C1 segment of cervical spinal cord (tissue), 14 donors: ENCODE data around the gene CAMKMT.

ENCODE experiments used
- DNase-seq, 14 donors: peaks; one replicate each; lab custom pipeline; 2025; lab: John Stamatoyannopoulos, UW

CAMKMT gene

DNA sequence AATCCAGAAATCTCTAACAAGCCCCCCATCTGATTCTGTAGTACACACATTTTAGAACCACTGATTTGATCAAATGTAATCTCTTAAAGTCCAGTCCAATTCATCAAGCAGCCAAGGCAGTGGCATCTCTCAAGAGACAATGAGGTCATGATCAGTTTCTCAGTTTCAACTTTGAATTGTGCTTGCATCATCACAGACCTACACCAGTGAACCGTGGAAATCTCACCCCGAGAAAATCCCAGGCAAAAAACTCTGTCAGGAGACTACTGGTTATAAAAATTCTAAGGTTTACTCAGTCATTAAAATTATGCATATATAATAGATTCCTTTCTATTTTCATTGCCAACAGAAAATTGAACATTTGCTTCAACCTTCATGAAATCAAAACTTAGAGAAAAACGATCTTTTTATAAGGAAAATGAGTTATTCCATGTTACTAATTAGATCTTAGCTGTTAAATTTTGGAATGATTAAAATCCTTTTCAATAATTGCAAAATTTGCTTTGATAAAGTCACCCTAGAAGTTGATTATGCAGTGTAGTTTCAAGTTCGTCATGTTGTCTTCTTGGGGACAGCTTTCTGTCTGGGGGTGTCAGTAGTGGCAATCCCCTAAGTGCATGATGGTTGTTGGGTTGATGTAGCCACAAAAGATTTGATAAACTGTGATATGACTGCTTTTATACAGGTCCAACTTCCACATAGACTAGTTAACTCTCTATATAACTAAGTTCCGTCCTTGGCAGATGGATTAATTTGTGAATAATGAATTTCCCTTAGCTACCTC, 235.0 kb downstream of the CAMKMT start:
- DNase-seq: no peak

DNA sequence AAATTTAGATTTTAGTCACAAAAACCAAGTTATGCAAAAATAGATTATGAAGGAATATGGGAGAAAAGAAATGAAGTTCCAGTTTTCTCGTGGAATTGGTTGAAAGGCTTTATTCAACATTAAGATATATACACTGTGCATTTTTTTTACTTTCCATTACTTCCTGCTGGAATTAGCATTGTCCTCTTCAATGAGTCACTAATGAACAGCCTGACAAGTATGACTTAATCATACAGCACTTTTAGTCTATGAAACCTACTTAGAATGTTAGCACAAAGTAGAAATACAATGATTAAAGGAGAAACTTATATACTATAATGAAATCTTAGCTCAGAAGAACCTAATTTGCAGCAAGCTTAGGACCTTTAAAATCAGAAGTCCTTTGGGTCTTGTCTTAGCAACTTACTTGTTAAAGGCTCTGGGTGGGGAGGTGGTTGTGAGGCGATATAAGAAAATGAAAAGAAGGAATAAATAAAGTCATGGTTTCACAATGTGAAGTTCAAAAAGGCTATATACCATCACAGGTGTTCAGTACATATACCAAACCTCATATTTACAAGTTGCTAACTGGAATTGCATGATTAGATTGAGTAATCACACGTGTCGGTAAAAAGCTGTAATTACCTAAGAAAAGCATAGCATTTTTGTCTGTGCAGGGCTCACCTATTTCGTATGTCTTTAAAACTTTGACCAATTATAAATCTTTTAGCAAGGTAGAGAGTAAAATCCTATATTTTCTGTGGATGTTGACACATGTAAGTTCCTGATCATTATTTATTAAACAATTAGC, 236.8 kb downstream of the CAMKMT start:
- DNase-seq: no peak

DNA sequence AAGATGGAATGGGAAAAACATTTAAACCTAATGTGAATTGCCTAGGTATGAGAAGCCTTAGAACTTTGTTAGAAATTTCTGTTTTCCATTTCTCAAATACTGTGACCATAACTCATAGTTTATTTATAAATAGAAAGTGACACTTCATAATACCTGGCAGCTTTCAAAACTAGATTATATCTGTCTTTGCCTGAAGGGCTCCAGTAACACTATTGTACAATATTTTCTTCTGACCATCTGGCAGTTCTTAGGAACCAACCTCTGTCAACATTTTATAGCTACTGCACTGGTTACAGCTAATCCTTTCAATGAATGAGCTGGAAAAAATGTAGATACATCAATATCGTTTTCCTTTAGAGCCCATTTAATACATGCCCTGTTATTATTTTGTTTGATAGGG, 237.4 kb downstream of the CAMKMT start:
- DNase-seq: no peak

DNA sequence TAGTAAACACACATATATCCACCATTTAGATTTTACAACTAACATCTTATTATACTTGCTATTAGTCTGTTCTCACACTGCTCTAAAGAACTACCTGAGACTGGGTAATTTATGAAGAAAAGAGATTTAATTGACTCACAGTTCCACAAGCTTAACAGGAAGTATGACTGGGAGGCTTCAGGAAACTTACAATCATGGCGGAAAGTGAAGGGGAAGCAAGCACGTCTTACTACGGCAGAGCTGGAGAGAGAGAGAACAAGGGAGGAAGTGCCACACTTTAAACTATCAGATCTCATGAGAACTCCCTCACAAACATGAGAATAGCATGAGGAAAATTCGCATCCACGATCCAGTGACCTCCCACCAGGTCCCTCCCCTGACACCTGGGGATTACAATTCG, 240.7 kb downstream of the CAMKMT start:
- no peak for DNase-seq

DNA sequence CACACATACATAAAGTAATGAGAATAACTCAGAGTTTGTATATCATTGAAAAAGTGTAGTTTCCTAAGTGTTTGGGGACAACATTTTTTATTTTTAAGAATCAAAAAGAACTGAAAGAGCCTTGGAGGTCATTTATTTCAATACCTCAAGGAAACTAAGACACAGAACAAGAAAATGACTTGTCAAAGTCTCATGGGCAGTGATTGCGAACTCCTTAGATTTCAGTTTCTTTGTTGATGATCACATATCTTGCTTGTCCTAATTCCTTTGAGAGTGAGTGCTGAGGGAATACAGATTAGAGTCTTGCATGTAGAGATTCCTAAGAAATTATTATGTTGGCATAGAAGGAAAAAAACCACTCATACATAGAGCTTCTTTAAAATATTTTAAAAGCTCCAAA, 243.8 kb downstream of the CAMKMT start:
- no peak for DNase-seq

DNA sequence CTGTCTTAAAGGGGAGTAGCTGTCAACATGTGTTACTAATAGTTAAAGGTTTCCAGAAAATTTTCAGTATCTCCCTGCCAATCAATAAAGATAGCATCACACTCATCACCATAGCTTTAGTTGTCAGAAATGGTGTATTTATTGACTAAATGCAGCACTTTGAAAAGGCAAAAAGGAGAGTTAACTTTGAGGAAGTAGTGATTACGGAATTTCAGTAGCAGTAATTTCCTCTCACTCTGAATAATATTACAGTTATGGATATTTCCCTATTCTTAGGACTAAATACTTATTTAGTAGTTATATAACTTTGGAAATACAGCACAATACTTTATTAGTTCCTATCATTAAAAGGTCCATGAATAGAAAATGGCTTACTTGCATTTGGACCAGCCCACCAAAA, 250.5 kb downstream of the CAMKMT start:
- no peak for DNase-seq

DNA sequence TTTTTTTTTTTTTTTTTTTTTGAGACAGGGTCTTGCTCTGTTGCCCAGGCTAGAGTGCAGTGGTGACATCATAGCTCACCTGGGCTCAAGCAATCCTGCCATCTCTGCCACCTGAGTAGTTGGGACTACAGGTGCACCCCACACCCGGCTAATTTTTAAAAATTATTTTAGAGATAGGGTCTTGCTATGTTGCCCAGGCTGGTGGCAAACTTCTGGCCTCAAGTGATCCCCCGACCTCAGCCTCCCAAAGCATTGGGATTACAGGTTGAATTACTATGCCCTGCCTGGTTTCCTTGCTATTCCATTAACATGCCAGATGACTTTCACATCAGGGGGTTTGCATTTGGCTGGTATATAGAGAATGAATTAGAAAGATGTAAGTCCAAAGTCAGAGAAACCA, 253.2 kb downstream of the CAMKMT start:
- no peak for DNase-seq

DNA sequence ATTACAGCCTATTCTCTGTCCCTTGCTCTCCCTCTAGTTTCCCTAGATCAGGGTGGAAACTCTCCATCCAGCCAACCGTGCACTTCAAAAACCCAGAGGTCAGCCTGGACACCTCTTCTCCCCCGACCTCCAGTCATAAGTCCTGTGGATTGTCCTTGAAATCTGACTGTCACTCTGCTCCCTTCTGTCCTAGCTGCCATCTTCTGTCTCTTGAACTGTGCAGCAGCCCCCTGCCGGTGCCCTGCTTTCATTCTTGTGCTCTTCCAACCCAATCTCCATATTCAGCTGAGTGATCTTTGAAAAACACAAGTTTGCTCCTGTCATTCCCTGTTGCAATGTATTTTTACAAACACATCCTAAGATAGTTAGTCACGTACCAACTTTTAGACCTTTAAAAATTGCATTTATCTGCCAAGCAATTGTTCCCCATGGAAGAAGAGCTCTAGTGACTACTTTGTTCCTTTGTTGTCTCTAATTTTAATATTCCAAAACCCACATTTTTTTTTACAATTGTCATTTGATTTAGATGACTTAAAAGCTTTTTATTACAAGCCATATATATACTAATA, 254.3 kb downstream of the CAMKMT start:
- DNase-seq: no peak

DNA sequence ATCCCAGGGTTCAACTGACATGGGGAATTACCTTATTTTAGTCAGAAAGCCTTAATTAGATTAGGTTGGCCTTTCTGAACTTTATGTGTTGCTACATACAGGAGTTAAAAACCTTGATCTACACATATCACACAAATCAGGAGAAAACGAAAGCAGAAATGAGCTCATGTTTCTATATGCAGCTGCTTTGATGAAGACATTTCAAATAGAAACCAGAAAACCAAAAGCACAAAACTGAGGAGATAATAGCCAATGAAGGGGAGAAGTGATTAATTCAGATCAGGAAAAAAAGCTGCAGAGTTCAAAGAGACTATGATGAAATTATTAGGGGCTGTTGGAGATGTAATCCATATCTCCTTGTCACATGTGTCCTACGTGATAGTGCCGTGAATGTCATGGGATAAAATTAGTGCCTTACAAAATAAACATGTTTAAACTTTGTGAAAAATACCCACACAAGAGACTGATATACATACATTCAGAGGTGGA, 255.0 kb downstream of the CAMKMT start:
- no peak for DNase-seq

DNA sequence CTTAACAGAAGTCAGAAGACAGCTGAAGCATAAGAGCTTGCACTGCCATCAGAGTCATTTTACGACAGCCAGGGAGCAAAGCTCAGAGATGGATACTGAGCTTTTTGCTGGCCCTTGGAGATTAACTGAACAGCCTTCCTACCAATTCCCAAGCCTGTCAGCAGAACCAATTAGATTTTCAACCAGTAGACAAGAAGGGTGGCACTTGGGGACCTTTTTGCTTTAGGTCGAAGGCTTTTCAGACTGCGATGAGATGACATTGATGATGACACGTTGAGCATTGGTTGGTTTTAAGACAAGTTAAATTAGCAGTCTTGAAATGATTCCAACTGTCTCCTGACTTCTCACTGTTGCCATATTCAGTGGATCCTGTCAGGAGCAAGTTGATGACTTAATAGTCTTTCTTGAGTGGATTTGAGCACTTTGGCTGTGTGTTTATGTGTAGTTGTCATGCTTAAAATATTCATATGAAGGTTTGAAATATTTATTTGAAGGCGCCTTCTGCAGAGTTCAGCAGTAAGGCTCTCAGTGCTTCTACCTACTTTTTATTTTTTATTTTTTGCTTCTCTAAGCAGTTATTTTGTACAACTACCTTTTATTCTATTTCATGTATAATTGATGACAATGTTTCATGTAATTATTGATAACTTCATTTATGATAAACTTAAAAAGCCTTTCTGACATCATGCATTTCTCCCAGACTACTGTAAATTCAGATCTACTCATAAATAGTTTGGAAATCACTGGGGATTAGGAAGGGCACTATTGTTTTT, 256.7 kb downstream of the CAMKMT start:
- DNase-seq: no peak

DNA sequence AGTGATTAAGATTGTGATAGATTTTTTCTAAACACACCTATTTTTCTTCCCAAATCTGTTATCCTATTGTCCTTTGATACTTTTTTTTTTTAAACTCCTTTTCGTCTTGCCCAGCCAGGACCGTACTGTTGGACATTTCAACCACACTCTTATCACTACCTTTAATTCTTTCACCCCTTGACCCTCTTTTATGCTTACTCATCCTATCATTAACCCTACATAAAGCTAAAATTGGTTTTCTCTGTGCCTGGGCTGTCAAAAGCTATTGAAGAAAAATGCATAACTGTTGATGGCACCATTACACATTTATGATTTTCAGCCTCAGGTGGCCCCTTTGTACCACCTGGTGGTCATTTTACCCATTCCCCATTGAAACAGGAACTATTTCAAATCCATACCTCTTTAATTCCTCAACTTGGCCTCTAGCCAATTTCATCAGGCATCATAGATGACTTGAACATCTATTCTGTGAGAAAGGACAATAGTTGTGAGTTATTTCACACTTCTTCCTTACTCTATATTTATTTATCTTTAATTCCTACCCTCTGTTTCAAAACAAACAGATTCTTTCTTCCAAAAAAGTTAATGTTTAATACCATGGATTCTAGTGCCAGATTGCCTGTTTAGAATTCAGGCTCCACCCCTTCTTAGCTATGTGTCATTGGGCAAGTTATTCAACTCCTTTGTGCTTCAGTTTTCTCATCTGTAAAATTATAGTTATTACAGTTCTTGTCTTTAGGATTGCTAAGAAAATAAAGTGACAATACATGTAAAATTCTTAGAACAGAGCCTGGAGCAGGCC, 258.6 kb downstream of the CAMKMT start:
- DNase-seq: no peak

DNA sequence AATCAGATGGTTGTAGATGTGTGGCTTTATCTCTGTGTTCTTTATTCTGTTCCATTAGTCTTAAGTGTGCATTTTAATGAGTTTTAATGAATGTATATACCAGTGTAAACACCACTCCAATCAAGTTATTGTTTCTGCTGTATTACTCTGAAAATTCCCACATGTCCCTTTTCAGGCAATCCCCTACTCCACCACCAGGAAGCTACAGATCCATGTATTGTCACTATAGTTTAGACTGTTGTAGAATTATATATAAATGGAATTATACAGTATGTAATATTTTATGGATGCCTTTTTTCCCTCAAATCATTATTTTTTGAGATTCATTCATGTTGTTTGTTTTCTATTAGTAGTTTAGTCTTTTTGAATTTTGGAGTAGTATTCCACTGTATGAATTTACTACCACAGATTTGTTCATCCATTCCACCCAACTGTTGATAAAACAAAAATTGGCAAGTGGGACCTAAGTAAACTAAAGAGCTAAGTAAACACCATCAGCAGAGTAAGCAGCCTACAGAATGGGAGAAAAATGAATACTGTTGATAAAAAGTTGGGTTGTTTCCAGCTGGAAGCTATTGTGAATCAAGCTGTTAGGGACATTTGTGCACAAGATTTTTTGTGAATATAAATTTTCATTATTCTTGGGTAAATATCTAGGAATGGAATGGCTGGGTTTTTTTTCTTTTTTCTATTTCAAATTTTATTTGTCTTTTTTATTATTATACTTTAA, 262.0 kb downstream of the CAMKMT start:
- peak in 1 of 14 donors; percentile 21 for DNase-seq

DNA sequence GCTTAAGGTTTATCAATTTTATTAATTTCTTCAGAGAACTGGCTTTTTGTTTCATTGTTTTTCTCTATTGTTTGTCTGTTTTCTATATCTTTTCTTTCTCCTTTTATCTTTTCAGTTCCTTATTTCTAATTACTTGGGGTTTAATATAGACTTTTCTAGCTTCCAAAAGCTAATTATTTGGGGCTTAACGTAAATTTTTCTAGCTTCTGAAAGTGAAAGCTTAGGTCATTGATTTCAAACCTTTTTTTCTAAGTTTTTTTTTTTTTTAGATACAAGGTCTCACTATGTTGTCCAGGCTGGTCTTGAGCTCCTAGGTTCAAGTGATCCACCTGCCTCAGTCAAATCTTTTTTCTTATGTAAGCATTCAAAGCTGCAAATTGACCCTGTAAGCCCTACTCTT, 266.6 kb downstream of the CAMKMT start:
- no peak for DNase-seq

DNA sequence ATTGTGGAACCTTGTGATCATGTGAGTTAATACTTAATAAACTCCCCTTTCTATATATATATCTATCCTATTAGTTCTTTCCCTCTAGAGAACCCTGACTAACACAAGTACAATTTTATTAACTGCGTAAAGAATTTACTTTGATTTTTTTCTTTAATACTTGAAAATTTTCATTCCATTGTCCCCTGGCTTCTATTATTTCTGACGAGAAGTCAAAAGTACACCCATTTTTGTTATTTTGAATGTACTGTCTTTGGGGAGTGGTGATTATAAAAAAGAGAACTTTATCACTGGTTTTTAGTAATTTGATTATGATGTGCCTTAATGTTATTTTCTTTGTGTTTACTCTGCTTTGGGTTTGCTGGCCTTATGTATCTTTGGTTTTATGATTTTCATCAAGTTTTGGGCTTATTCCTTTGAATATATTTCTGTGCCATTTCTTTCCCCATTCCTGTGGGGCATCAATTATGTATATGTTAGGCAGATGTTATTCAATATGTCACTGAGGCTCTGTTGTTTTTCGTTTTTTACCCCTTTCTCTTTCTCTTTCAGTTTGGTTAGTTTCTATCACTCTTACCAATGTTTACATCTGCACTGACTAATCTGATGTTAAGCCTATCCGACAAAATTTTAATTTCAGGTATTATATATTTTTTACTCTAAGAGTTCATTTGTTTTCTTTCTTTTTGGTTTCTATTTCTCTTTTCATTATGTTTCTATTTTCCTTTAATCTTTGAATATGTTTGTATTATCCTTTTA, 271.4 kb downstream of the CAMKMT start:
- no peak for DNase-seq

DNA sequence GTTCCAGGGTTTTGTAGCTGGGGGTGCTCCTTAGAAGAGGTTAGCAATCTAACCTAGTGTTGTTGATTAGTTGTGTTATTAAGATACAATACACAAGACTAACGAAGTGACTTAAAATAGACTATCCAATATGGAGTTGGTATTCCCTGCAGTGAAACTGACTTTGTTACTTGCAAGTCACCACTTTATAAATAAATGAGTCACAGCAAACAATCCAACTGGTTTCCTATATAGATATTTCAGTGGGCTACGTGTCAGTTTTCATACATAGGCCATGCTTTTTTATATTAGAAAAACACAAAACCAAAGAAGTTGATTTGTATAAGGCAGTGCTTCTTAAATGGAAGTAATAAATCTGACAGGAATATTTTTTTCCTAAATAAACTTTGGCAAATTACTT, 274.0 kb downstream of the CAMKMT start:
- no peak for DNase-seq

DNA sequence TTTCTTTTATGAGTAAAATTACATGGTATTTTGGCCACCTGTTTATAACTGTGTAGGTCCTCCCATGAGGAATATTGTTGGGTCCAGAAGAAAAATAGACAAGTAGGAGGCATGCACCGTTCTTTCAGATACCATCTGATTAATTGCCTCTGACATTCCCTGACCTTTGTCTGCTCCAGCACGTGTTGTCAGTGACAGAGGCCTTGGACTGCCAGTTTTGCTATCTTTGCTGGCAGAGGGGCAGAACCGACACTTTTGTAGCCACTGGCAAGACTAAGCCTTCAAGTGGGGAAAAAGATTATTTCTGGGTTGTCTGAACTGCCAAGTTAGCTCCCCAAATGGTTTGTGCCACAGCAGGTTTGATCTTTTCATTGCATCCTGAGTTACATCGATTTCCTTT, 276.9 kb downstream of the CAMKMT start:
- no peak for DNase-seq

DNA sequence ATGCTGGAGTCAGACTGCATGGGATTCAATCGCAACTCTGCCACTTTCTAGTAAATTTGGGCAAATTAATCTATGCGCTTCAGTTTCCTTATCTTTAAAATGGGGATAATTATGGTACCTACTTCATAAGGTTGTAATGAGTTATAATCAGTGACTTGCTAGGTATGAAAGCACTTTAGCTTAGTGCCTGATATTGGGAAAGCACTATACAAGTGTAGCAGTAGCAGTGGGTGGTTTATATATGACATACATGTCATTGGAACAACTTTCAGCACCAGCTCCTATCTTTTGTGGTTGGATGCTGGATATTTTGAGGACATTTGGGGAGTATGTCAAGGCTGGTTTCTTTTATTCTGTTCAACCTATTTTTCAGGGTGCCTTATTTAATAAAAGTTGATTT, 277.7 kb downstream of the CAMKMT start:
- no peak for DNase-seq

DNA sequence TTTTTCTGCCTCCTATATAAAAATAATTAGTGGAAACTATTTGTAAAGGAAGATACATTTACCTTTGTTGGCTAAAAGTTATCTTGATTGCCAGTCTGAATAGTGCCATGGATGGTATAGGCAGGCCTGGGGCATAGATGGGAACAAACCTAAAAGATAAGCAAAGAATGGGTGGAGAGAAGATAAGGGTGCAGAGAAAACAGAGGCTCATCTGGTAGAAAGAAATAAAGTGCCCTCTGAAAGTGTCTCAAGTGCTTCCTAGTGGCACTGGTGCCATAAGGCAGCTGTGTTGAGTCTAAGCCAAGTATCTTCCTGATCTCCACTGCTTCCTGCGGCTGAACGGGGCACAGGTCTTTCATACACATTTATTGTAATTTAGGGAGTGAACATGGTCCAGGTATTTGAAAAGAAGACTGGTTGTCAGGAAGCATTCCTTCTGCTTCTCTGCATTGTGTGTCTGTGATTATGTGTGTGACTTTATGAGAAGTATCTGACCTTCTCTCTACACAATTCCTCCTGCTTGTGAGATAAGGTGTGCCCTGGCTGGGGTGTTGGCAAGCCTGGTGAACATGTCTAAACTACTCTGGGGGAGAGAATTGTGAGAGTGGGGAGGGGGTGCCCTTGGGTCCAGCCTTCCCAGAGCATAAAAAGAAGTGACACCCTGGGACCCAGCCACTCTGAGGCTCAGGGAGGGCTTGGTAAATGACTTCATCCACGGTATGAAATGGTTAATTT, 280.5 kb downstream of the CAMKMT start:
- no peak for DNase-seq

DNA sequence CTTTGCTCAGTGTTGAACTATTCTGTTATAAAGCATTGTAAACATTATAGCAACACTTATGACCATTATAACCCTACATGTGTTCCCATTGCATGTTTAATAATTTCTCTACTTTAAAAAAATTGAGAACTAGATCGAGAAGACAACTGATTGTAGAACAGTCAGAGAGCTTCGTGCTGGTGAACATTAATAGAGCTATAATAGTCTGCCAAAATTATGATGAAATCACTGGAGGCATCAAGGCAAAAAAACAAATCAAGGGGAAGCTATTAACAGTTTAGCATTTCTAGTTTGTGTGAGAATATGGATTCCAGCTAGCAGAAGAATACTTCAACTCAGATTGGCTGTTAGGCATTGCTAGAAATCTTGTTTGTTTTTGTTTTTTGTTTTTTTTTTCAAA, 284.2 kb downstream of the CAMKMT start:
- no peak for DNase-seq
